SK-N-DZ (cell line): Measurements from ENCODE around the gene SEPTIN3. TPM values are rescaled to one million over a fixed set of nuclear protein-coding genes. Genes with fewer than 3 reads are reported as not detected.

Experiments used
- DNase-seq: peaks from one replicate; pipeline ENCODE4 v3.0.0-alpha.2; 2015; ENCODE audit warnings: low spot score
- polyA plus RNA-seq, 2 experiments: library from polyadenylated mRNA; depleted of rRNA; stranded (reverse); fragments of >200 nt; gene quantifications; 2 replicates each; pipeline ENCODE4 v1.2.3, GENCODE V29; 2014

SEPTIN3 gene
- polyA plus RNA-seq (2014; cell fraction: cytosol; rRNA removed) = 46.1 and 48.4 TPM in 2 replicates
- 22.6 and 39.4 TPM in 2 replicates for polyA plus RNA-seq (2014; cell fraction: nucleus; rRNA removed)

- DNase-seq = peak; percentile 54
Observed at GRCh38 chr22:41969110-41969646, at the start of gene SEPTIN3. Gene SEPTIN3 (plus strand): TSS chr22:41969443. CDS start chr22:41971493, 2,050 bp downstream.

- DNase-seq = no peak
Observed at GRCh38 chr22:41920271-41920976, 48.8 kb upstream of the SEPTIN3 start.

GRCh38 chr22:41922328-41922727 is 46.9 kb upstream of the SEPTIN3 start:
- DNase-seq = no peak

GRCh38 chr22:41922940-41923594 is 46.2 kb upstream of the SEPTIN3 start:
- DNase-seq = no peak

GRCh38 chr22:41923595-41924276 is 45.5 kb upstream of the SEPTIN3 start:
- no peak for DNase-seq

- peak; percentile 74 for DNase-seq
Observed at GRCh38 chr22:41925783-41926460, 43.3 kb upstream of the SEPTIN3 start.

GRCh38 chr22:41927813-41928212 is 41.4 kb upstream of the SEPTIN3 start:
- no peak for DNase-seq

- no peak for DNase-seq
Observed at GRCh38 chr22:41928593-41929417, 40.4 kb upstream of the SEPTIN3 start.

GRCh38 chr22:41929418-41929810 is 39.8 kb upstream of the SEPTIN3 start:
- DNase-seq = no peak

- no peak for DNase-seq
Observed at GRCh38 chr22:41931701-41932269, 37.5 kb upstream of the SEPTIN3 start.

- no peak for DNase-seq
Observed at GRCh38 chr22:41932353-41932752, 36.9 kb upstream of the SEPTIN3 start.

- no peak for DNase-seq
Observed at GRCh38 chr22:41933411-41934177, 35.6 kb upstream of the SEPTIN3 start.

- DNase-seq = peak; percentile 71
Observed at GRCh38 chr22:41934284-41935014, 34.8 kb upstream of the SEPTIN3 start.

GRCh38 chr22:41935015-41935351 is 34.3 kb upstream of the SEPTIN3 start:
- DNase-seq = no peak

- no peak for DNase-seq
Observed at GRCh38 chr22:41935509-41935908, 33.7 kb upstream of the SEPTIN3 start.

GRCh38 chr22:41936894-41937169 is 32.4 kb upstream of the SEPTIN3 start:
- no peak for DNase-seq

- DNase-seq = no peak
Observed at GRCh38 chr22:41939981-41940831, 29.0 kb upstream of the SEPTIN3 start.
